Brain microvascular endothelial cell (primary cell): ENCODE data around the gene BCAS4.
"Not testable (repeated sequence)": the region's sequence is repeated elsewhere in the genome, so short reads cannot be mapped to it uniquely, and the experiment has no call there.

ENCODE experiments used
- DNase-seq: peaks from one replicate; pipeline ENCODE4 v3.0.0-alpha.2; 2020
- H3K27ac ChIP-seq: fragments of 250-450 bp; sonication (Bioruptor Pico); 2 replicates; pipeline ENCODE4 v1.5.1; 2020; ENCODE audit warnings: mild to moderate bottlenecking, moderate library complexity
- H3K27me3 ChIP-seq: fragments of 250-450 bp; sonication (Bioruptor Pico); replicated peaks from 2 replicates; pipeline ENCODE4 v1.5.1; 2020; ENCODE audit warnings: mild to moderate bottlenecking
- H3K36me3 ChIP-seq: fragments of 250-450 bp; sonication (Bioruptor Pico); replicated peaks from 2 replicates; pipeline ENCODE4 v1.5.1; 2020; ENCODE audit warnings: mild to moderate bottlenecking
- H3K4me3 ChIP-seq: 2 replicates; pipeline ENCODE4 v1.5.1; 2011; ENCODE audit warnings: low read depth, mild to moderate bottlenecking, control low read depth, low read length, moderate library complexity
- CTCF ChIP-seq: IDR thresholded peaks from 2 replicates; pipeline ENCODE4 v1.5.1; 2011; ENCODE audit warnings: low read depth, mild to moderate bottlenecking, moderate library complexity, low read length, control low read depth, inconsistent platforms; ENCODE audit errors: missing control alignments
- in situ Hi-C: cut with HindIII; loops from 2 replicates; pipeline ENCODE4 v1.10.0; 2017; ENCODE audit warnings: low sequenced_read_pairs, low pct_ligation_motif_present

Gene BCAS4

GRCh38 chr20:50797142-50797541, 2.3 kb downstream of the BCAS4 start:
- no peak for DNase-seq
- Histone ChIP-seq H3K4me3 (no peak overlapping the region), H3K27me3 (no peaks in the 10 kb centered on the region), H3K27ac (no peak overlapping the region), H3K36me3 (no peaks in the 10 kb centered on the region)
- TF ChIP-seq CTCF: no peak
- in situ Hi-C loops: no loop called here

- no peak overlapping the region for H3K27ac ChIP-seq
- TF ChIP-seq CTCF: no peak
- in situ Hi-C loops: no loop called here
- no peak for DNase-seq
- H3K36me3 ChIP-seq: no peaks in the 10 kb centered on the region
- no peak overlapping the region for H3K4me3 ChIP-seq
- no peaks in the 10 kb centered on the region for H3K27me3 ChIP-seq
These were observed 3.8 kb downstream of the BCAS4 start for GRCh38 chr20:50798650-50799049.

GRCh38 chr20:50799176-50799889, 4.5 kb downstream of the BCAS4 start:
- Histone ChIP-seq H3K4me3 (no peak overlapping the region), H3K27me3 (no peaks in the 10 kb centered on the region), H3K27ac (no peak overlapping the region), H3K36me3 (no peaks in the 10 kb centered on the region)
- in situ Hi-C loops: no loop called here
- TF ChIP-seq CTCF: no peak
- no peak for DNase-seq

GRCh38 chr20:50799890-50800550, 5.2 kb downstream of the BCAS4 start:
- Histone ChIP-seq H3K27ac (no peak overlapping the region), H3K4me3 (no peak overlapping the region), H3K36me3 (no peaks in the 10 kb centered on the region), H3K27me3 (no peaks in the 10 kb centered on the region)
- in situ Hi-C loops: loop anchor here (25.0 kb wide), 1 partner anchor 112 kb away; no protein-coding TSS in a partner anchor
- TF ChIP-seq CTCF: no peak
- DNase-seq: no peak

- not testable (repeated sequence) for DNase-seq, H3K27ac ChIP-seq, H3K27me3 ChIP-seq, H3K4me3 ChIP-seq, H3K36me3 ChIP-seq
- in situ Hi-C loops: loop anchor here (25.0 kb wide), 1 partner anchor 111 kb away; no protein-coding TSS in a partner anchor
These were observed 6.3 kb downstream of the BCAS4 start for GRCh38 chr20:50800986-50801746.

- in situ Hi-C loops: loop anchor here (25.0 kb wide), 1 partner anchor 111 kb away; no protein-coding TSS in a partner anchor
- Histone ChIP-seq H3K36me3 (no peaks in the 10 kb centered on the region), H3K27me3 (no peaks in the 10 kb centered on the region), H3K27ac (no peak overlapping the region), H3K4me3 (no peak overlapping the region)
- TF ChIP-seq CTCF: no peak
- no peak for DNase-seq
These were observed 6.9 kb downstream of the BCAS4 start for GRCh38 chr20:50801747-50802125.
